ENCODE results near the gene DOCK10.

DNA sequence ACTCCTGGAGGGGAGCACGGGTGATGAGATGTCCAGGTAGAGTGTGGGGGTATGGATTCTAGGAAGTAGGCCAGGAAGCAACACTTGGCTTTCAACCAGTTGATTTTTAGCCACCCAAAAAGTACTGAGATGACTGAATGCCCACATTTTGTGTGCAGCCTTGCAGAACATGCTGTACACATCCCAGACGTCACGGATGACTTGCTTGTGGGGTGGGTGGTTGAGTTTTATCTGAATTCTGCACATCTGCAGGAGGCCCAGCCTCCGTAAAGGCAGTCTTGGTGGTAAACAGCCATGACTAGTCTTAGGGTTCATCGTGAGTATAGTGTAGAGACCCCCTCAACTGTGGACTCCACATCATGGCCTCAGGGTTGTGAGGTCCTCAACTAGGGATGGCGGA lies 272.8 kb downstream of the DOCK10 start:
- TF ChIP-seq CTCF (IDR thresholded peaks at IDR 0.05; ENCODE audit: extremely low read depth in 1 of 2, insufficient read depth in 1 of 2, low read depth in 1 of 2, low read length in 2 of 2) (no peak), POLR2AphosphoS5 (IDR thresholded peaks at IDR 0.05; ENCODE audit: insufficient read depth, low read depth, low read length) (no peak)
